ENCODE measurements around the gene PRKAG2.

PRKAG2 gene

DNA sequence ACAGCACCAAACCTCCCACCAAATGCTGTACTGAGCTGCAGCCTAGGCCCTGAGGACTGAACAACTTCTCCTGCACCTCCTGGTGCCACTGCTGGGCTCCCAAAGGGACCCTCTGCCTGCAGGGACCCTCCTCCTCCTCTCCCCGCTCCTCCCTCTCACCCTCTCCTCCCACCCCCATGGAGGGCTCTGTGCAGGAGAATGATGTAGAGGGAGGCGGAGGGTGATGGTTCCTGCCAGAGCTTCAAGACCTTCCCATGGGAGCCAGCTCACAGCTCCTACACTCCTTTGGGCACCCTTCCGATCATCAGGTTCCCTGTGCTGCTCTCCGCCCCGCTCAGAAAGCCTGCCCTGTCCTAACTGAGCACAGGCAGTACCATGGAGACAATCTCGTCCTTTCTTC lies 97.7 kb downstream of the PRKAG2 start:
- TF ChIP-seq, protein P1, sequence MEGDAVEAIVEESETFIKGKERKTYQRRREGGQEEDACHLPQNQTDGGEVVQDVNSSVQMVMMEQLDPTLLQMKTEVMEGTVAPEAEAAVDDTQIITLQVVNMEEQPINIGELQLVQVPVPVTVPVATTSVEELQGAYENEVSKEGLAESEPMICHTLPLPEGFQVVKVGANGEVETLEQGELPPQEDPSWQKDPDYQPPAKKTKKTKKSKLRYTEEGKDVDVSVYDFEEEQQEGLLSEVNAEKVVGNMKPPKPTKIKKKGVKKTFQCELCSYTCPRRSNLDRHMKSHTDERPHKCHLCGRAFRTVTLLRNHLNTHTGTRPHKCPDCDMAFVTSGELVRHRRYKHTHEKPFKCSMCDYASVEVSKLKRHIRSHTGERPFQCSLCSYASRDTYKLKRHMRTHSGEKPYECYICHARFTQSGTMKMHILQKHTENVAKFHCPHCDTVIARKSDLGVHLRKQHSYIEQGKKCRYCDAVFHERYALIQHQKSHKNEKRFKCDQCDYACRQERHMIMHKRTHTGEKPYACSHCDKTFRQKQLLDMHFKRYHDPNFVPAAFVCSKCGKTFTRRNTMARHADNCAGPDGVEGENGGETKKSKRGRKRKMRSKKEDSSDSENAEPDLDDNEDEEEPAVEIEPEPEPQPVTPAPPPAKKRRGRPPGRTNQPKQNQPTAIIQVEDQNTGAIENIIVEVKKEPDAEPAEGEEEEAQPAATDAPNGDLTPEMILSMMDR (IDR thresholded peaks at IDR 0.05; ENCODE audit: insufficient read depth, low read length, poor library complexity, severe bottlenecking), result no peak
- H3K27me3 ChIP-seq (replicated peaks; ENCODE audit: control insufficient read depth, insufficient read depth, low read length), result no peaks in the 10 kb centered on the region; the same call in 1 of the 2 replicates

DNA sequence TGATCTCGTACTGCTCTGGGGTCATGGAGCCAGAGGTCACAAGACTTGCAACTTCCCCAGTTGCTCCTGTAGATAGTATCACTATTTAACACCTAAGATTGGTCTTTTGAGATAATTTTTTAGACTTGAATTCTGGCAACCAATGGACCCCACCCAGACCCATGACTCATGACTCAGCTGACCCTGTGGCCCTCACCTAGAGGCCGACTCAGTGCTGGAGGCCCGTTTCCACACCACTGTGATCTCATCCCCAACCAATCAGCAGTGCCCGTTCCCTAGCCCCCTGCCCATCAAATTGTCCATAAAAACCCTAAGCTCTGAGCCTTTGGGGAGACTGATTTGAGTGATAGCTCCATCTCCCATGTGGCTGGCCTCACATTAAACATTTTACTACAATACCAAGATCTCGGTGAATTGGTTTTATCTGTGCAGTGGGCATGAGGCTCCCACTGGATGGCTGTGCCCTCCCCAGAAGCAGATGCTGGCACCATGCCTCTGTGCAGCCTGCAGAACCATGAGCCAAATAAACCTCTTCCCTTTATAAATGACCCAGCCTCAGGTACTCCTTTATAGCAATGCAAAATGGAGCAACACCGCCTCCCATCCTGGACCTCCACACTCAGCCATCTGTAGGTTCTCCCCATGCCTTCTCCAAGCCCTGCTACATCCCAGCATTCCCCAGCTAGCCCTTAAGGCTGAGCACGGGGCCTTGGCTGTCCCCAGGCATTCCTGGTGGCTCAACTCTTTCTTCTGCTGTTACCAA lies 98.8 kb downstream of the PRKAG2 start:
- H3K4me3 ChIP-seq (replicated peaks; ENCODE audit: low read depth, low read length), result no peak overlapping the region
- H3K36me3 ChIP-seq (ENCODE audit: control insufficient read depth, insufficient read depth, low read length), result no peaks in the 10 kb centered on the region
- TF ChIP-seq, protein P1 (IDR thresholded peaks at IDR 0.05; ENCODE audit: insufficient read depth, low read length, poor library complexity, severe bottlenecking), result no peak
- no peak for DNase-seq (ENCODE audit: extremely low read depth, insufficient read length)
- no peaks in the 10 kb centered on the region; the same call in 1 of the 2 replicates for H3K27me3 ChIP-seq (replicated peaks; ENCODE audit: control insufficient read depth, insufficient read depth, low read length)

More for the DNA sequence above, 97.7 kb downstream of the PRKAG2 start:
- Histone ChIP-seq H3K4me3 (replicated peaks; ENCODE audit: low read depth, low read length) (no peak overlapping the region), H3K36me3 (ENCODE audit: control insufficient read depth, insufficient read depth, low read length) (no peaks in the 10 kb centered on the region)
- no peak for DNase-seq (ENCODE audit: extremely low read depth, insufficient read length)

DNA sequence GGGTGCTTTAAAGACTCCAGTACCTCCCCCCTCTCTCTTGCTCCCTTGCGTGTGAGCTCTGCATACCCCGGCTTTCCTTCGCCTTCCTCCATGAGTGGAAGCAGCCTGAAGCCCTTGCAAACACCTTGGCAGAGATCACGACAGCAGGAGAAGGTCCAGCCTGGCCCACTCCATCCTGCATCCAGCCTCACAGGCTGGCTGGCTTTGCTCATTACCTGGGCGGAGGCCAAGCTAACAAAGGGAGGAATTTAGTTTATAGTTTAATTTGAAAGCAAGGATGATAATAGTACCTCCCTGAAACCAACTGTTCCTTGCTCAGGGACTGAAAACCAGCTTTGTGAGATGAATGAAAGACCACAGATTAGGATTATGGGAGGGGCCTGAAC lies 99.4 kb downstream of the PRKAG2 start:
- H3K27me3 ChIP-seq (replicated peaks; ENCODE audit: control insufficient read depth, insufficient read depth, low read length), result no peaks in the 10 kb centered on the region; the same call in 1 of the 2 replicates
- H3K4me3 ChIP-seq (replicated peaks; ENCODE audit: low read depth, low read length), result no peak overlapping the region
- H3K36me3 ChIP-seq (ENCODE audit: control insufficient read depth, insufficient read depth, low read length), result no peaks in the 10 kb centered on the region
- no peak for DNase-seq (ENCODE audit: extremely low read depth, insufficient read length)
- TF ChIP-seq, protein P1 (IDR thresholded peaks at IDR 0.05; ENCODE audit: insufficient read depth, low read length, poor library complexity, severe bottlenecking), result no peak

DNA sequence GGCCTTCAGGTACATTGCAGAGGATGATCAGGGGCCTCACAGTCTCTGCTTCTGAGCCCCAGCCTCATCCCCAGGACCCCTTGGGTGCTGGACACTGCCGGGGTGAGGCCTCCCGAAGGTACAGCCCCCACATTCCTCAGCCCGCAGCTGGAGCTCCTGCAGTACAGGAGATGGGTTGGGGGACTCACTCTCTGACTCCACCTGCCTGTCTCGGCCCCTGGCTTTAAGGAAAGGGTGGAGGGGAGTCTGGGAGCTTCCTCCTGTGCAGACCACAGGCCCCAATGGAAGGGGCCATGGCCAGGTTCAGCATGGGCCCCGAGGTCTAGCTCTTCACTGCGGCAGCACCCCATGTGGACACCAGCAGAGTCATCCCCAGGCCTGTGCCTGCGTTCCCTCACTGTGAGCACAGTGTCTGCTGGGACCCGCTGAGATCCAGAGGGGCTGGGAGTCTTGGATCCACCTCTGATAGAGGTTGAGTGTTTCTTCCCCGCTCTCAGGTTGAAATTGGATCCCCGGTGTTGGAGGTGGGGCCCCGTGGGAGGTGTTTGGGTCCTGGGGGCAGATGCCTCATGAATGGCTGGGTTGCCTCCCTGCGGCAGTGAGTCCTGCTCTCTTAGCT lies 99.9 kb downstream of the PRKAG2 start:
- TF ChIP-seq, protein P1 (IDR thresholded peaks at IDR 0.05; ENCODE audit: insufficient read depth, low read length, poor library complexity, severe bottlenecking), result no peak
- Histone ChIP-seq H3K27me3 (replicated peaks; ENCODE audit: control insufficient read depth, insufficient read depth, low read length) (no peaks in the 10 kb centered on the region; the same call in 1 of the 2 replicates), H3K4me3 (replicated peaks; ENCODE audit: low read depth, low read length) (no peak overlapping the region), H3K36me3 (ENCODE audit: control insufficient read depth, insufficient read depth, low read length) (no peaks in the 10 kb centered on the region)
- no peak for DNase-seq (ENCODE audit: extremely low read depth, insufficient read length)

DNA sequence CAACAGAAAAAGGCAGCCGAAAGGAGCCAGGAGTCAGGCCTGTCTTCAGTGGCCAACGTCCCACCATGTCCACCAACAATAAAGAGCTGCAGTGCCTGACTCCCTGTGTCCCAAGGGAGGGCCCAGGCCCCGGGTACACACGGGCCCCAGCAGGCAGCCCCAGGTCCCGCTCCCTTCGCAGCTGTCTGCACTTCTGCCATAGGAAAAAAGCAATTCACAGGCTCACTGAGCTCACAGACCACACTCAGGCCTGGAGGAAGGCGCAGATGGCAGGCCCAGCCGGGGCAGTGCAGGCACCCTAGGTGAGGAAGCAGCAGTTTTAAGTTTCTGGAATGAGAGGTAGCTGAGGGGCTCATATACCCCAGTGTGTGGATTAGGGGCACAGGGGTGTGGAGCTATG lies 100.5 kb downstream of the PRKAG2 start:
- DNase-seq (ENCODE audit: extremely low read depth, insufficient read length), result no peak
- Histone ChIP-seq H3K27me3 (replicated peaks; ENCODE audit: control insufficient read depth, insufficient read depth, low read length) (no peaks in the 10 kb centered on the region; the same call in 1 of the 2 replicates), H3K36me3 (ENCODE audit: control insufficient read depth, insufficient read depth, low read length) (no peaks in the 10 kb centered on the region), H3K4me3 (replicated peaks; ENCODE audit: low read depth, low read length) (no peak overlapping the region)
- TF ChIP-seq, protein P1 (IDR thresholded peaks at IDR 0.05; ENCODE audit: insufficient read depth, low read length, poor library complexity, severe bottlenecking), result no peak
